D721Med (cell line): ENCODE measurements around the gene IL27RA.

ENCODE experiments used
- DNase-seq: peaks from one replicate; pipeline ENCODE4 v3.0.0; 2011; ENCODE audit warnings: low spot score; ENCODE audit not compliant: insufficient read length
- FAIRE-seq: peaks from 2 replicates; lab custom pipeline; 2011; peaks lifted over from hg19 to GRCh38; lab: Jason Lieb, UNC
- TF ChIP-seq, protein P1 (sequence below): IDR thresholded peaks from 2 replicates; pipeline ENCODE4 v1.5.1; 2012; ENCODE audit warnings: mild to moderate bottlenecking, control low read depth; ENCODE audit not compliant: insufficient read depth; ENCODE audit errors: missing control alignments

IL27RA gene

DNA sequence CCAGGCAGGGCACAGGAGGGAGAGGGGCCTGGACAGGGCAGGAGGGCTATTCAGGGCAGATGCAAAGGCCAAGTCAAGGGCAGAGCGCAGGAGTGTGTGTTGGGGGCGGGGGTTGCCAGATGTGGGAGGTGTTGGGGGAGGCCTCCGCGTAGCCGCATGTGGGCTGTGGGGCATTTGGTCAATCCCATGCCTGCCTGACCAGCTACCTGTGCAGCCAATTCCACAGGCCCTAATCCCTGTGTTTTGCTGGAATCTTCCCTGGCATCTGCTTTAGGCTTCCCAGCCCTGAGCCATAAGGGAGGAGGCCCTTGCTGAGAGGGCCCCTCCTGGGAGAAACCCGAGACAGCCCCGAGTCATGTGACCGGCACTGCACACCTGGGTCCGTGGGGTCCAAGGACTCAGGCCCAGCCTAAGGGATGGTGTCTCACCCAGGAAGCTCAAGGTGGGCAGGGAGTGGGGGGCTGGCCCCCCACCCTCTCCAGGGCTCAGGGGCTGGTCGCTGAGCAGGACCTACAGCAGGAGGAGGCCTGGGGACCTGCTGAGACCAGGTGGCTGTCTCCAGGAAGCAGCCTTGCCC is 45.7 kb upstream of the IL27RA start:
- TF ChIP-seq, protein P1, sequence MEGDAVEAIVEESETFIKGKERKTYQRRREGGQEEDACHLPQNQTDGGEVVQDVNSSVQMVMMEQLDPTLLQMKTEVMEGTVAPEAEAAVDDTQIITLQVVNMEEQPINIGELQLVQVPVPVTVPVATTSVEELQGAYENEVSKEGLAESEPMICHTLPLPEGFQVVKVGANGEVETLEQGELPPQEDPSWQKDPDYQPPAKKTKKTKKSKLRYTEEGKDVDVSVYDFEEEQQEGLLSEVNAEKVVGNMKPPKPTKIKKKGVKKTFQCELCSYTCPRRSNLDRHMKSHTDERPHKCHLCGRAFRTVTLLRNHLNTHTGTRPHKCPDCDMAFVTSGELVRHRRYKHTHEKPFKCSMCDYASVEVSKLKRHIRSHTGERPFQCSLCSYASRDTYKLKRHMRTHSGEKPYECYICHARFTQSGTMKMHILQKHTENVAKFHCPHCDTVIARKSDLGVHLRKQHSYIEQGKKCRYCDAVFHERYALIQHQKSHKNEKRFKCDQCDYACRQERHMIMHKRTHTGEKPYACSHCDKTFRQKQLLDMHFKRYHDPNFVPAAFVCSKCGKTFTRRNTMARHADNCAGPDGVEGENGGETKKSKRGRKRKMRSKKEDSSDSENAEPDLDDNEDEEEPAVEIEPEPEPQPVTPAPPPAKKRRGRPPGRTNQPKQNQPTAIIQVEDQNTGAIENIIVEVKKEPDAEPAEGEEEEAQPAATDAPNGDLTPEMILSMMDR: no peak
- DNase-seq: no peak
- FAIRE-seq: no peak

DNA sequence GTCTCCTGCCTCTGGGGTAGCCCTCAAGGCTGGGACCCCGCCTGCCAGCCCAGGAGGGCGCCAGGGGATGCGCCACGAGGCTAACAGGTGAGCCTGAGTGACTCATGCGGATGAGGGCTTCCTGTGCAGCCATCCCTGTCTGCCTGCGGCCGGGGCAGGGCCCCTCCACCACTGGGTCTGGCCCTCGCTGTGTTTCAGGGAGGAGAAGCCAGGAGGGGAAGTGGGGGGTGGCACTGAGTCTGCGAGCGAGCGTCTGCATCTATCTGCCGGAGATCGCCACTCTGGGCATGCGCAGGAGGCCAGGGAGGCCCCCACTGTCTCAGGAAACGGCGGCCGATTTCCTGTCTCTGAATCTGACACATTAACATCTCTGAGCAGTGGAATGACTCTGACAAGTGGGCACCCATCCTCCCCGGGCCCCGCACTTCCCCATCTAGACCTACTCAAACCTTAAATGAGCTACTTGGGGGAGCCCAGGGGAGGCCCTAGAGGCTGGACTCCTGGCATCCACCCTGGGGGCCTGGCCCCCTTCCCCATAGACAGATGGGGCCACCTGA is 45.1 kb upstream of the IL27RA start:
- DNase-seq (no peak), FAIRE-seq (no peak)
- TF ChIP-seq, protein P1: no peak

DNA sequence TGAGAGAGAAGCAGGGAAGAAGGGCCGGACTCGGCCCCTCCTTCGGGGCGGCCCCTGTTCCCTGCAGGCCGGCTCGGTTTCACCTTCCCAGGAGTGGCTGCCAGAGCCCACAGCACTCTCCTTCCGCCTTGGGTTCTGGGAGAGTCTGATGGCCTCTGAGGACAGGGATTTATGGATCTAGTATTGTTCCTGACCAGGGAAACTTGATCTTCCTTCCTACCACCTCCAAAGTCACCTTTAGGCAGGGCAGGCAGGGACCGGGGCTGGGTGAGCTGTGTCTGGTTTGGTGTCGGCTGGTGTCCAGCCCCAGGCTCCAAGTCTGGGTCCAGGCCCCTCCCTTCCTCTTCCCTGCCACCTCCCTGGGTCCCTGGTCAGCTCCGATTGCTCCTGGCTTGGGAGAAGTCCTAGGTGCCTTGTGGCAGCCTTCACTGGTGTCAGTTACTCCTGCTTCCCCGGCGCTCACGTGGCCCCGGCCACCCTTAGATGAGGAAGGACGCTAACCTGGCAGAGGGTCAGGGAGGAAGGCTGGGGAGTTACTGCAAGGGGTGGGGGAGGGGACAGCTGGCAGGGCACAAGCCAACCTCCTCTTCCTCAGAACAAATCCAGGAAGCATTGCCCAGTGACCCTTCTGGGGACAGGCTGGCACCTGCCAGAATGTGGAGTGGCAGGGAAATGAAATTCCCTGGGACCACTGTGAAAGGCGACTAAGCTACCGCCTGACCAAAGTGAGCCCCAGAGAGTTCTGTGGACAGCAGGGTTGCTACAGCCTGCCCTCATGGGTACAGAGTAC is 44.3 kb upstream of the IL27RA start:
- FAIRE-seq: no peak
- DNase-seq: no peak
- TF ChIP-seq, protein P1: no peak

DNA sequence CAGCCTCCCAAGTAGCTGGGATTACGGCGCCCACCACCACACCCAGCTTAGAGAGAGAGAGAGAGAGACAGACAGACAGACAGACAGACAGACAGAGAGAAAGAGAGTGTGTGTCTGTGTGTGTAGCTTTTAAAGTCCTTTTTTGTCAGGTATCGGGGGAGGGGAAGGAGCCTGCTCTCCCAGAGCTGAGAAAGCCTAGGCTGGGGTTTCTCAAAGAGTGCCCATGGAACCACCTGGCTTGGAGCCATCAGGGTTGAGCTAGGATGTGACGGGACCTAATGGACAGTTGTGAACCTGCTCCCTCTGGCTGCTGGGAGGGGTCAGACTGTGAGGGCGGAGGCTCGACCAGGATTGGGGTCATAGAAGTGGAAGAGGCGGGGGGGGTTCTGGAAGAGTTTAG is 42.1 kb upstream of the IL27RA start:
- DNase-seq (no peak), FAIRE-seq (no peak)
- TF ChIP-seq, protein P1: no peak

DNA sequence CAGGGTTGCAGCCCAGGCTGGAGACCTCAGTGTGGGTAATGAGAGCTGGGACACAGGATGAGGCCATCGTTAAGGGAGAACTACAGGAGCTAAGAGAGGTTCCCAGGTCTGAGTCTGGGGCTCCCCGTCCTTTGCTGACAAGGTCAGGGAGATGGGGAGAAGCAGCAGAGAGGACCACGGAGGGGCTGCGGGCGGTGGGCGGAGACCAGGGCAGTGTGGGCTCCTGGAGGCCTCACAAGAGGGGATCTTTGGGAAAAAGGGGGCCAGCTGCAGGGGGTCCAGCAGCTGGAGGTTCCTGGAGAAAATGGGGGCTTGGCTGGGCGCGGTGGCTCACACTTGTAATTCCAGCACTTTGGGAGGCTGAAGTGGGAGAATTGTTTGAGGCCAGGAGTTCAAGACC is 41.5 kb upstream of the IL27RA start:
- no peak for FAIRE-seq

DNA sequence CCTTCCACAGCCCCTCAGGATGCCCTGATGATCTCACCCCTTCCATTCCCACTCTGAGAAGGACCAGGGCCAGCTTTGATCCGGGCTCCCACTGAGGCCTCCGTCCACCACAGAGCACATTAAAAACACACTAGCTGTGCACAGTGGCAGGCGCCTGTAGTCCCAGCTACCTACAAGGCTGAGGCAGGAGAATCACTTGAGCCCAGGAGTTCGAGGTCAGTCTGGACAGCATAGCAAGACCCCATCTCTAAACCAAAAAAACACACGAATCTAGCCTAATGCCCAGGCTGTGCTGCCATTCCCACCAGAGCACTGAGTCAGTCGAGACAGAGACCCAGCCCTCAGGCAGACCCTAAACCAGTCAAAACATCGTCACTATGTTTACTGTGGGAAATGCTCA is 39.5 kb upstream of the IL27RA start:
- TF ChIP-seq, protein P1: no peak
- FAIRE-seq (no peak), DNase-seq (no peak)

More for the DNA sequence above, 41.5 kb upstream of the IL27RA start:
- DNase-seq: no peak
- TF ChIP-seq, protein P1: no peak
